NCI-H2081 treated with DMSO at 0.1 percent for 48 hours (cell line): ENCODE measurements around the gene CALML4.
"Not testable (repeated sequence)": the region's sequence is repeated elsewhere in the genome, so short reads cannot be mapped to it uniquely, and the experiment has no call there.

Source experiments
- DNase-seq: peaks from one replicate; lab custom pipeline; 2025; lab: John Stamatoyannopoulos, UW

CALML4 gene

GRCh38 chr15:68224546-68225250 lies 19.6 kb upstream of the CALML4 start:
- no peak for DNase-seq

DNA sequence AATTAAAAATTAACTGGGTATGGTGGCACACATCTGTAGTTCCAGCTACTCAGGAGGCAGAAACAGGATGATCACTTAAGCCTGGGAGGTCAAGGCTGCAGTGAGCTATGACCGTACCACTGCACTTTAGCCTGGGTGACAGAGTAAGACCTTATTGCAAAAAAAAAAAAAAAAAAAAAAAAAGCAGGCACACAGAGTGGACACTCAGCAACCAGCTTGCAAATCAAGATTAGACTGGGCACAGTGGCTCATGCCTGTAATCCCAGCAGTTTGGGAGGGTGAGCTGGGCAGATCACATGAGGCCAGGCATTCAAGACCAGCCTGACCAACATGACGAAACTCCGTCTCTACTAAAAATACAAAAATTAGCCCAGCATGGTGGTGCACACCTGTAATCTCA lies 19.0 kb upstream of the CALML4 start:
- no peak for DNase-seq

DNA sequence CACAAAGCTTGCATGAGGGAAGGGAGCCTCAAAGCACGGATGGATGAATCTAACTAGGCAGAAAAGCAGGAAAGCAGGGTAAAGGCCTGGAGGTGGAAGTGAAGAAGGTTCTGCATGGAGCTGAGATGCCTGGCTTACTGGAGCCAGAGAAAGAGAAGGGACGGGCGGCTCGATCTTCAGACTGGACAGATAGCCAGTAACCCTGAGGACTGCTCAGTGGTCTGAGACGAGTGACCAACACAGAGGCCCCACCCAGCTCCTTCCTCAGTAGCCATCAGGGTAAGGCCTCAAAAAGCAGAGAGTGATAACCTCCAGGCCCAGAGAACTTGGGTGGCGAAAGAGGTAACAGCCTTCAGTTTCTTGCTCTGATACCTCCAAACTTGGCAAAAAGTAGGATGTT lies 18.0 kb upstream of the CALML4 start:
- DNase-seq: no peak

GRCh38 chr15:68222432-68222743 lies 17.3 kb upstream of the CALML4 start:
- DNase-seq: not testable (repeated sequence)

GRCh38 chr15:68221530-68222431 lies 16.6 kb upstream of the CALML4 start:
- DNase-seq: not testable (repeated sequence)

GRCh38 chr15:68220967-68221366 lies 15.8 kb upstream of the CALML4 start:
- no peak for DNase-seq

- DNase-seq: no peak
Measured at GRCh38 chr15:68220489-68220888, 15.4 kb upstream of the CALML4 start.

DNA sequence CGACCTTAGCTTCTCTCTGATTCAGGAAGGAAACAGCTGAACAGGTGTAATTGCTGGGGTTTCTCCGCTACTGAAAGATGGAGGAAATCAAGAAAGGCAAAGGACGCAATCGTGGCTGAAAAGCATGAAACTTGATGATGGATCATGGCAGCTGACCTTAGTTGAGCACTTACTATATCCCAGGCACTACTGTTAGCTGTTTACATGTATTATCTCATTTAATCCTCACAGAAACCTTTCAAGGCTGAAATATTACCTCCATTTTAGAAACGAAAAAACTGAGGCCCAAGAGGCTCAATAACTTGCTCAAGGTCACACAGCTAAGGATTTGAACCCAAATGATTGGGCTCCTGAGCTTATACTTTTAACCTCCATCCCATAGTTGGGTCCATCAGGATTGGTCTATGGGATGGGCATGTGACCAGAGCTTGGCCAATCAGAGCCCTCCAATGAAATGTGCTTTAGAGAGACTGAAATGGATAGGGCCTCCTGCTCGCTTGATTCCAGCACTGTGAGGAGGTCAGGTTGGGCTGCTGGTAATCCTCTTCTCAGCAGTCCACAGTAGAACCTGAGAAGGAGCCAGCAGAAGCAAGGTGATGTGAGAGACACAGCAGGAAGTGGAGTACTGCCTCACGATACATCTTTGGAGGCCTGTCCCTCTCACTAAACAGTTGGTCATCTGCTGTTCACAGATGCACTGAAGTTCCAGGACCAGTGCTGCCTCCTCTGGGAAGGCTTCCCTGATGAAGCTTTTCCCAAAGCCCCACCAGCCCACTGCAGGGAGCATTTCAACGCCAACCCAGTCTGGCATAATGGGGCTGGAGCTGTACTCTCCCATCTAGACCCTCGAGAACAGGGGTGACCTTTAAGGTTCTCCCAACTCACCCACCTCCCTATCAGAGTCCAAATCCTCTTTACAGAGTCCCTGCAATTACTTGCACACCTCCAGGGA lies 14.0 kb upstream of the CALML4 start:
- no peak for DNase-seq

- no peak for DNase-seq
Measured at GRCh38 chr15:68218331-68218730, 13.2 kb upstream of the CALML4 start.

- DNase-seq: no peak
Measured at GRCh38 chr15:68217341-68217740, 12.2 kb upstream of the CALML4 start.

DNA sequence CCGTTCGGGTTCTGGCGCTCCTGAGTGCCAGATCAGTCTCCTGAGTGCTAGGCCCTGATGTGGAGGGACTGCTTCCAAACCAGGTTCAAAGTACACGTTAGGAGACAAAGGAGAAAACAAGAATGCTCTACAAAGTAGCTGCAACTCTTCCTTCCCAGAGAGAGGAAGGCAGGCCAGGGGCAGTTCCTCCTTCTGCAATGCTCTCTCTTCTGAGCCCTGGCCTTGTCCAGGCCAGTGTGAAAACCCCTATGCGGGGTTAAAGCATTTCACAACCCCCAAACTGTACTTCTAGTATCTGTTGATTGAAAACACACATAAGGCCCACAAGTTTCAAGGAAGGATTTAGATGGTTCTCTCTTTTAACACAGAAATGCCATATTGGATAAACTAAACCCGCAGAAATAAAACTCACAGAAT lies 9.7 kb upstream of the CALML4 start:
- DNase-seq: no peak

- DNase-seq: no peak
Measured at GRCh38 chr15:68213991-68214837, 9.1 kb upstream of the CALML4 start.

- DNase-seq: not testable (repeated sequence)
Measured at GRCh38 chr15:68213491-68213845, 8.3 kb upstream of the CALML4 start.

DNA sequence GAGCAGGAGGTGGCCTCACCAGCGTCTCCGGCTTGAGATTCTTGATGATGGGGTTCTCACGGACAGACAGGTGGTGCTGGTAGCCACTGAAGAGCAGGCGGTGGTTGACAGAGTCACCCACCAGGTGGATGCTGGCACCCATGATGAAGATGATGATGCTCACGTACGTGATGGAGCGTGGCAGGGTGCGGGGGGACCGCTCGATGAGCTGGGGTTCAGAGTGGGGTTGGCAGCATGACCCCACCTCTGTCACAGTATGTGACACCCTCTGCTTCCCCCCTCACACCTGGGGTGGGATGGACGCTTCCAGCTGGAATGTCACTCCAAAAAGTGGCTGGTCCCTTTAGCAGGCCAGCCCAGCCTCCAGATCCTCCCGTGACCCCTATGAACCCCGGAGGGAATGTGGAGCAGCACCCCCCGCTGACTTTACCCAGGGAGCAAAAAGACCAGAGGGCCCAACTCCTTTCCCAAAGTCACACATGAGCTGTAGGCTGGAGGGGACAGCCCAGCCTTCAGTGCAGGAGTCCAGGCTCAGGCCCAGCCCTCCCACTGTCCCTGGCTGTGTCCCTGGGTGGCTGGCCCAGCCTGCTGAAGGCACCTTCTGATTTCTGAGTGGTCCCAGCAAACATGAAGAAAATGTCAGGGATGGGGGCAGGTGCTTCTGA lies 6.7 kb upstream of the CALML4 start:
- DNase-seq: no peak

GRCh38 chr15:68210821-68211655 lies 5.9 kb upstream of the CALML4 start:
- DNase-seq: no peak

GRCh38 chr15:68210409-68210756 lies 5.3 kb upstream of the CALML4 start:
- DNase-seq: no peak

DNA sequence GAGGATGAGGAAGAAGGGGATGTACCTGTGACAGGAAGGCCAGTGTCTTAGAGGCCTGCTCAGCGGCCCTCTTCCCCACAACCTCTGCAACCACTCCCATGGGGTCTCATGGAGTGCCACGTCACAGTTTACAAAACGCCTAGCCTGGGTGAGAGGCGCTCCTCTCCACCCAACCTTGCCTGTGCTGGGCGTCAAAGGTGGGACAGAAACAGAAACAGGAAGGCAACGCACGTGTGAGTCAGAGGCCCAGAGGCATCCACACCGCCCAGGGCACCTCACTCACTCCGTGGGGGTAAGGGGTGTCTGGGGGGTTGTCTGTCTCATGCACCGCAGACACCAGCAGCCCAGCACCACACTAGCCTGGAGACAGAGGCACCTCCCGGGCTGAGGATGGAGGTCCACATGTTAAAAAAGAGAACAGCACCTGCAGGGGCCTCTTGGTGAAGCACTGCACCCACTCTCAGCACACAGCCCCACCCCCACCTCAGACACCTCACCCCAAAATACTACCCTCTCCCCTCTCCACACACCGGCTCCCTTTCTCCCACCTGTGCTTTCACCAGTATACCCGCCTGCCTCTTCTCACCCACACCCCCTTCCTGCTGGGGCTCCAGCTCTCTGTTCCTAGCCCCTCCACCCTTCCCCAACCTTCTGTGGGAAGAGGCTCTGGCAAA lies 4.7 kb upstream of the CALML4 start:
- DNase-seq: no peak

DNA sequence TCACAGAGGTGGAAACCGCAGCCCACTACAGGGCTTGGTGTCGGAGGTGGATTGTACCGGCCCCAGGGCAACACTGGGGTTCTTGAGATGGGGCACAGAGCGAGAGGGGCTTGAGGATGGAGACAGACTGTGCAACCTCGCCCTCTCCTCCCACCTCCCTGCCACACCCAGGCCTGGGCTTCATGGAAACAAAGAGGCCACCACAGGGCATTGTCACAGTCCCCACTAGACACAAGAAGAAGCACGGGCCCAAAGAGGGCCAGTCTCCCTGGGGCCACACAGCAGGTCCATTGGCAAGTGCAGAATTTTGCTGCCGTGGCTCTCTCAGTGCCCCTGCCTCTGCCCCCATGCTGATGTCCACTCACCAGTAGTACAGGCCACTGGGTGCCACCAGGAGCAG lies 4.1 kb upstream of the CALML4 start:
- DNase-seq: no peak

DNA sequence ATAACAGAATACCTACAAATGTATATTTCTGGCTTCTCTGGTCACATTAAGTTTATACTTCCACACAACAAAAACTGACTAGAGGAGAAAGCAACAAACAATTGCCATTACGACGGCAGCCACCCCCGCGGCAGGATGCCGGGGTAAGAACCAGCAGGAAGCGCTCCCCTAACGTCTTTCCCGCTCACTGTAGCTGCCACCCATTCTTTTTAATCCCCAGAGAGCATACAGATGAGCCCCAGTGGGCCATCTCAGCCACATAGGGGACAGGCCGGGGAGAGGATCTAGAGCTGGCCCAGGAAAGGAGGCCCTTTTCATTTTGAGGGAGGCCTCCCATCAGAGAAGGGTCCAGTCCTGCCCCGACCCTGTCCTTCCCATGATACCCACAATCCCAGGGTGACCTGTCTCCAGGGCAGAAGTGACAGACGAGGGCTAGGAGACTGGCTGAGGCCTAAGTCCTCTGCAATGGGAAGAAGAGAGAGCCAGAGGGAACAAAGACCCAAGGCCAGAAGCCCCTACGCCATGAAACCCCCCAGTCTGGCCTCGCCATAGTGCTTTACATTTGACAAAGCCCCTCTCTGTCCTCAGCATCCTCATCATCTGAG lies 3.6 kb upstream of the CALML4 start:
- DNase-seq: no peak
